Posterior vena cava (tissue), 2 donors: Measurements from ENCODE around the gene FBXO44. TPM values are rescaled to one million over a fixed set of nuclear protein-coding genes. Genes with fewer than 3 reads are reported as not detected.

Experiments used
- DNase-seq: peaks from one replicate; pipeline ENCODE4 v3.0.0-alpha.2; 2020; ENCODE audit warnings: low spot score
- intact Hi-C, 2 donors: fragments of 100-400 bp; cut with DNase I; formaldehyde crosslinking; loops; one replicate each; pipeline versions ENCODE4 v1.14.1 to v1.14.2; 2022 to 2023
- total RNA-seq, 2 donors: library from RNA; stranded (reverse); fragmentation: NEBNext Ultra II Directional; extraction: Animal tissue kit (Norgen Biotek cat#: 25700); gene quantifications; one replicate each; pipeline ENCODE4 v1.2.1, GENCODE V29; 2021
- donor health status: DM: yes; HTN: yes; CAD: no.
- donor health status: DM: yes; HTN: yes; CAD: no.

The FBXO44 gene
- total RNA-seq, 2 donors from 2014 or later = 11.6 to 14.1 TPM

DNA sequence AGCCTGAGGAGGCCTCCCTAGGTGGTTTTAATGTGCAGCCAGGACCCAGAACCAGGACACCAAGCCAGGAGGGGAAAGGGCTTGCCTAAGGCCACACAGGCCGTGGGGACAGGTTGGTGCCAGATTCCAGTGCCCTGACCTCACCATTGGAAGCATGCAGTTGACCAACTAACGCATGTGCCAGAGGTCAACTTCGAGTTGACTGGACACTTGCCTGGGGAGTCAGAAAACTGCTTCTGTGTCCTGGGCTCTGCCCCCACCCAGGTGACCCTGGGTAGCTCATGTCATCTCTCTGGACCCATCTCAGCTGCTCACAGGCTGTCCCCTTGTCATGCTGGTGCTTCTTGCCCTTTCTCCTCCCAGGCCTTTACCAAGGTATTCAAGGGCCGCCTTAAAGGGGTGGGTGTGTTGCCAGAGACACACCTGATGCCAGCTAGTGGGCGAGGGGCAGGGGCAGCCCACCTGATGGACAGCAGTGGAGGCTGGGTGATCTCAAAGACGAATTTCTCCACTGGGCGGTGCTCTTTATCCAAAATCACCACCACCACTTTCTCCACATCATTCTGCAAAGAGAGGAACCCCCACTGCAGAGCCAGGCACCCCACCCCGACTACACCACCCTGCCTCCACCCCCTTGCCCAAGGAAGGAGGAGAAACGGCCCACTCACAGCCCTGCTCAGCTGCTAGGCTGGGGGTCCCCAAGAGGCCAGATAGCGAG is 21.9 kb downstream of the FBXO44 start:
- no peak for DNase-seq
- intact Hi-C loops = no loop called here

DNA sequence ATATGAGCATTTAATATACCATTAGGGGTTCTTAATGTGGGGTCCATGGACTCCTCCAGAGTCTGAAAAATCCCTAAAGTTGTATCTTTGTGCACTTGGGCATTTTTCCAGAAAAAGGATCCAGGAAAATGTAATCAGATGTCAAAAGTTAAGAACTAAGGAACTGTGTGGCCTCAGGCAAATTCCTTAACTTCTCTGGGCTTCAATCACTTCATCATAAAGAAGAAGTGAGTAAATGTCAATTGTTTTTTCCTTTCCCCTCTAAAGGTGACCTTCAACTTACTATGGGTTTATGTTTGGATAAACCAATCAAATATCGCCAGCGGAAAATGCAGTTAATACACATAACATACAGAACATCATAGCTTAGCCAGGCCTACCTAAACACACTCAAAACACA is 23.8 kb downstream of the FBXO44 start:
- no peak for DNase-seq
- intact Hi-C loops = no loop called here

DNA sequence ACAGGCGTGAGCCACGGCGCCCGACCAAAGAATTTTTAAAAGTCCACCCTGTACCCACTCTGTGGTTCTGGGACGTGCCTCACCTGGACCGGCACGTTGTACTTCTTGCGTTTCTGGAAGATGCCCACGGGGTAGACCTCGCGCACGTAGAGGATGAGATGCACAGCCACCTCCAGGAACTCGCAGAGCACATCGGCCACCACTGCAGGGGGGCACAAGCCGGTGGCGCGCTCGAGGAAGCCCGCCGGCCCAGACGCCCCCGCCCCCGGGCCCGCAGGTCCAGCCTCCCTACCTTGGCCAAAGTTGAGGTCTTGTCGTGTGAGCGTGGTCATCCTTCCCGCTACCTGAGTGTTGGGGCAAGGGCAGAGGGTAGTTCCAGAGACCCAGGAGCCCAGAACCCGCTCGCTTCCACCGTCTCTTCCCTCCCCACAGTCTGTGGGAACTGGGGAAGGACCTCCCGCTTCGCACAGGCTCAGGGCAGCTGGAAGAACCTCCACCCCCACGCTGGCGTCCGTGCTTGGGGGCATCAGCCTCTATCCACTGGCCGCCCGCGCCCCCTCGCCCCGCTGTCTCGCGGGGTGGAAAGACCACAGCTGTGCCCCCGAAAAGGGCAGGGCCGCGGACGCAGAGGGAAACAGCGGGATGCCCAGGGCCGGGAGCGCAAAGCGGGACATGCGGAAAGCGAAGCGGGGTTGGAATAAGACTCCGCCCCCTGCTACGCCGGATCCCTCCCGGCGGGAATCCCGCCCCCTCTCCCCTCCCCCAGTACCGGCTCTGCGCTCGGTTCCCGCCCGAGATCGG is 25.8 kb downstream of the FBXO44 start:
- DNase-seq = peak; percentile 85
- intact Hi-C loops = no loop called here

DNA sequence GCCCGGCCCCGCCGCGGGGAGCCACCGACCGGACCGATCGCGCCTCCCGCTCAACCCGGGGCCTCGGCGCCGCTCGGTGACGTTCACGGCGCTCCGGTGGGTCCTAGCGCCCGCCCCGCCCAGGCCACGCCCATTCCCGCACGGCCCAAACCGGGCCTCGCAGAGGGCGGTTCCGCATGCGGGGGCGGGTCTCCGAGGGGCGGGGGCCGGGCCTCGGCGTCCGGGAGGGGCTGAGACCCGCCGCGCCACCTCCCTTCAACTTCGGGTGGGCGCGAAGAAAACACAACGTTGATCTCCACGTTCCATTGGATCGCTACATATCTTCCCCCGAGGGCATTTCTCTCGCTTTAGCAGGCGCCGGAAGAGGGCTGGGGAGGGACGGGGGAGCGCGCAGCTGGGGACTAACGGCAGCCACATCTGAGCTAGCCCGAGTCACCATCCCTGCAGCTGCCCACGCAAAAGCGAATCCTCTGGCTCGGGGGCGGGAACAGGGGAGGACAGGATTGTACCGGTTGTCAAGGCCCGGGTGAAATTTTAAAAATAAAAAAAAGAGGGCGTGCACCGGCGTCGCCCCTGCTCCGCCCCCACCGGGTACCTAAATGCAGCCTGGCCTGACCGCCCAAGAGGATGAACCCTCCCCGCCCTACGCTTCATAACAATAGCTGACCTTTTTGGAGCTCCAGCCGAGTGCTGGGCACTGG is 26.5 kb downstream of the FBXO44 start, which contains the start of gene MAD2L2:
TSS of gene MAD2L2 (minus strand) at position 78 of the 701 bp plus-strand sequence. CDS start 547 bp downstream, outside the sequence.
- intact Hi-C loops = no loop called here

DNA sequence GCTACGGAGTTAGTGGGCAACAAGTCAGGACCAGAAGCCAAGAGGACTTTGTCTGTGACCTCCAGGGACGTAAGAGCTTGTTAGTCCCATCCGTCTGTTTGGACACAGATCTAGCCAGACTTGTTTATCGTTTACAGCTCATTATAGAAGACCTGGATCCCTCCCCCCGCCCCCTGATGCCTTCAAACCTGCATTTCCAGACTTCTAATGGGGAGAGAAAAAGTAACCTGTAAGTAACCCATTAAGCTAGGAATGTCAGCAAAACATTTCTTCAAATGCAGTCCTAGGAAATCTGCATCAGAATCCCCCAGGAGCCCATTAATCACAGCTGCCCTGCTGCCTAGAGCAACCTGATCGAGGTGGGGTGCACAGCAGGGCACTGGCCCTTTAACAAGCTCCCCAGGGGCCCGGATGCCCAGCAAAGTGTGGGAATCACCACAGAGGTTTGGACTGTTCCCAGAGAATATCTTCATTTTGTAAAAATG is 27.7 kb downstream of the FBXO44 start:
- no peak for DNase-seq
- intact Hi-C loops = no loop called here

More for the DNA sequence above, 26.5 kb downstream of the FBXO44 start, which contains the start of gene MAD2L2:
- peak; percentile 97 for DNase-seq

DNA sequence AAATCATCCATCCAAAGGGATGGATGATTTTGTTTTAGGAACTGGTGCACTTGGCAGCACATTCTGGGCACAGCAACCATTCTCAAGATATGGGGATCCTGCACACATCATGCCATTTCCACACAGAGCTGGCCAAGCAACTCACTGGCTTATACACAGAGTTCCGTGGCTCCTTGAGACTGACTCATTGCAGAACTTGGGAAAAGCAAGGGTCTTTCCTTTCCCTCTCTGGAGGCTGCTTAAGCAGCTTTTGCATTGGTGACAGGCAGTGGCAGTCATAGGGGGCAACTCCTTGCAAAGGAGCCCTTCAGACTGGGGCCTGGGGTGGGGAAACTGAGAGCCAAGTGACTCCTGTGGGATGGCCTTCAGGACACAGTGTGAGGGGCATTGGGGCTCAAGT is 28.1 kb downstream of the FBXO44 start:
- no peak for DNase-seq
- intact Hi-C loops = no loop called here

DNA sequence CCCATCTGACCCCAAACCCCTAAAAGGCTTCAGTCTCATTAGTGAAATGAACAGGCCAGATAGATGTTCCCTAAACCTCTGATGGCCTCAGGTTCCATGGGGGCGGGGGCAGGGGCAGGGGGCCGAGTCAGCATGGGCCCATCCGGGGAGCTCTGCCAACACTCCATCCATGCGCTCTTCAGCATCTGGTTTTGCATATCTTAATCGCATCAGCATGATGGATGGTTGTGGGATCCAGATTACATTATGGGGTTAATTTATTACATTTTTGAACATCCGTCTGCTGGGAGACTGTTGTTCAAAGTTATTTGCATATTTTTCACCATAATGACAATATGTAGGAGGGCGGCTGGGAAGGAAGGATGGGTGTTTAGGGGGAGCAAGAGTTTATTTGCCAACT is 29.4 kb downstream of the FBXO44 start:
- intact Hi-C loops = no loop called here
- no peak for DNase-seq

DNA sequence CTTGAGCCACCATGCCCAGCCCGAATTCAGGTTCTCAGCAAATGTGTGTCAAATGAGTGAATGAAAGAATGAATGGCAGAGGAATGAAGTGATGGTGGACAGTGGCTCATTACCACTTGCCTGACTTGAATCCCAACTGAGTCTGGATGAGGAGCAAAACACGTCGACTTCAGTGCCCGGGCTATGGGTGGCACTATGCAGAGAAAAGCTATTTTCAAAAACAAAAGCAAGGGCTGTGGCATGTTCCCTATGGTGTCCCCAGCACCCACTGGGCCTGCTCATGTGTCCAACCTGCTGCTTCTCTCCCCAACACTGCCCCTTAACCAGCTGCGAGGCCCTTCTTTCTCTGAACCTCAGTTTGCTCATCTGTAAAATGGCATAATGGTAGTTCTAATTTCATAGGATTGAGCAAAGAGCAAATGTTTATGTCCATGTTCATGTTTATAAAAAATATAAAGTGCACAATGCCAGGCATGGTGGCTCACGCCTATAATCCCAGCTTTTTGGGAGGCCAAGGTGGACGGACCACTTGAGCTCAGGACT is 30.6 kb downstream of the FBXO44 start:
- no peak for DNase-seq
- intact Hi-C loops = no loop called here

DNA sequence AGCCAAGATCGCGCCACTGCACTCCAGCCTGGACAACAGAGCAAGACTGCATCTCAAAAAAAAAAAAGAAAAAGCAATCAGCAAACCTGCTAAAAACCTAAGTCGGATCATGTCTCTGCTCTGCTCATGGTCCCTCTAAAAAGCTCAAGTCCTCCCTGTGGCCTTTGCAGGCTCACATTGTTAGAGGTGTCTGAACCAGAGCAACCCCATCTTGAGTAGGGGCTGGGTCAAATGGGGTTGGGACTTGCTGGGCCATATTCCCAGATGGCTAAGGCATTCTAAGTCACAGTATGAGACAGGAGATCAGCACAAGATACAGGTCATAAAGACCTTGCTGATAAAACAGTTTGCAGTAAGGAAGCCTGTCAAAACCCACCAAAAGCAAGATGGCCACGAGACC is 33.8 kb downstream of the FBXO44 start:
- no peak for DNase-seq
- intact Hi-C loops = no loop called here

DNA sequence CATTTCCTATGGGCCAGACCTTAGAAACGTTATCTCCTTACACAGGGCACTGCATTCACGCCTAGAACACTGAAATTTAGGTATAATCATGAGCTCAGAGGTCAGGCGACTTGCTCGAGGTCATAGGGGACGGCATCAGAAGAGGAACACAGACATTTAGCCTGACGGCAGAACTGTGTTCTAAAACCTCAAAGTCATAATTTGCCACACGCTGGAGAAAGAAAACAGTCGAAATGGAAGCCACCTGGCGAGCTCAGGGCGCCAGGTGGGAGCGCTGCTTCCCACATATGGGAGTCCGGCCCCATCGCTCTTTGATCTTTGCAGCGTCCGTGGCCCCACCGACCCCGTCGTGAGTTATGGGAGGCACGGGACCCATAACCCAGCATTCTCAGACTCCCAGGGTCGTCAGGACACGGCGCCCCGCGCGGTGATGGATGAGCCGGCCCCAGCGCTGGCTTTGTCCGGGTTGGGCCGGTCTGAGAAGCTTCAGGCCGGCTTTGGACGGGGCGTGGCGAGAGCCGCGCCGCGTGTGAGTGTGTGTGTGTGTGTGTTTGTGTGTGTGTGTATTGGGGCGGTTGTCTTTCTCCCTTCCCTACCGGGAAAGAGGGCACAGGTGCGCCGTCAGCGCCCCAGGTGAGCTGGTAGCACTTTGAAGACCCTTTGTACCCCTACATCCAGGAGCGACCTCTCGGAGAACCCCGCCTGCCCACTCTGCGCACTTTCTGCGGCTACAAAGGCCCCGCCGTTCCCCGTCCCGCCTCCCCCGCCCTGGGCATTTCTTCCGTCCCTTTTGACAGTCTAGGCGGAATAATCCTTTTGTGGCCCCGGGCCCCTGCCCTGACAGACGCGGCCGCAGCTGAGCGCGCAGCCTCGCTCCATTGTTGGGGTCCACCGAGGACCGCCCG is 36.0 kb downstream of the FBXO44 start:
- DNase-seq = no peak
- intact Hi-C loops = no loop called here

DNA sequence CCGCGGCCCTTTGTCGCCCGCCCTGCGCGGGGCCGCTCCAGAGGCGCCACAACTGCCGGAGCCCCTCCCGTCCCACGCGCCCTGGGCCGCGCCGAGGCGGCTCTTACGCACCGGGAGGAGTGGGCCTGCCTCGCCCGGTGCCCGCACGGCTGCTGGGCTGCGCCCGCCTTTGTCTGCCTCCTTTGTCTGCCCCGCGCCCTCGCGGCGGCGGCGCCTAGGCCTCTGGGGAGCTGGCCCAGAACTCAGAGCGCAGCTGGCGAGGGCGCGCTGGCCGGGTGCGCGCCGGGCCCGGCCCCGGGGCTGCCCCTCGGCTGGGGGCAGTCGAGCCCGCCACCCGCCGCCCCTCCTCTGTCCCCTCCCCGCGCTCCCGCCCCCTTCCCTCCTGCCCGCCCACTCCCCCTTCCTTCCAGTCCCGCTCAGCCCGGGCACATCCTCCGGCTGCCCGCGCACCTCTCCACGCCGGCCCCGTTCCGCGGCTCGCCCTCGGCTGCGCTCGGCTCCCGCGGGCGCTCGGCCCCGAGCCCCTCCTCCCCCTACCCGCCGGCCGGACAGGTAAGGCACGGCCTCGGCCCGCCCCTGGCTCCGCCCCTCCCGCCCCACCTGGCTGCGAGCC is 36.7 kb downstream of the FBXO44 start, which contains the start of gene DRAXIN:
TSS of gene DRAXIN (plus strand) at position 409 of the 613 bp plus-strand sequence. CDS start 14,549 bp downstream, outside the sequence.
- DNase-seq = no peak
- intact Hi-C loops = no loop called here

DNA sequence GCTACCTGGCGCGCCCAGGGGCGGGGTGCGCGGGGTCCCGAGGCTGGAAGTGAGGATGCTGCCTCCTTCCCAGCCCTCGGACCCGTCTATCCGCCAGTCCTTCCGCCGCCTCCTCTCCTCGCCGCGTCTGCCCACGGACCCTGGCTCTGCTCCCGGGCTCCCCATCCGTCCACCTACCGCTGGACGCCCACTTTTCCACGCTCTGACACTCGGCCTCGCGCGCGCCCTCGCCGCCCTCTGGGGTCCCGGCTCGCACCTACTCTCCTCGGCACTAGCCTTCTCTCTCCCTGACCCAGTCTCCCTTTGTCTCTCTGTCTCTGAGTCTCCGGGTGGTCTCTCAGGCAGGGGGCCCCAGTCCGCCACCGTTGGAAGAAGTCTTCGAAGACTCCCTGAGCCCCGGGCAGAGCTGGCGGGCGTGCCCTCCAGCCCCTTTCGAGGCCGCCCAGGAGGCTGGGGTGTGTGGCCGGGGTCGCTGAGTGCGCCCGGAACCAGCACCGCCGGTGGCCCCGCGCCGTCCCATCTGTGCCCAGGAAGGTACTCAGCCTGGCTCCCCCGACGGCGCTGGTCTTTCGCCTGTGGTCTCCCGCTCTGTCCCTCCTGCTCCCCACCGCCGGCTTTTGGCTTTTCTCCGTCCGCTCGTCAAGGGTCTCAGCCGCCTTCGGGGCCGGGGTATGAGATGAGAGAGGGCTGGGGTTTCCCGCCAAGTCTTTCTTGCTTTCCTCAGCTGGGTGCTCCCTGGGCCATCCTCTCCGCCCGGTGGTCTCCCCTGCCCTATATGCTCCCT is 37.4 kb downstream of the FBXO44 start:
- DNase-seq = no peak
- intact Hi-C loops = no loop called here

DNA sequence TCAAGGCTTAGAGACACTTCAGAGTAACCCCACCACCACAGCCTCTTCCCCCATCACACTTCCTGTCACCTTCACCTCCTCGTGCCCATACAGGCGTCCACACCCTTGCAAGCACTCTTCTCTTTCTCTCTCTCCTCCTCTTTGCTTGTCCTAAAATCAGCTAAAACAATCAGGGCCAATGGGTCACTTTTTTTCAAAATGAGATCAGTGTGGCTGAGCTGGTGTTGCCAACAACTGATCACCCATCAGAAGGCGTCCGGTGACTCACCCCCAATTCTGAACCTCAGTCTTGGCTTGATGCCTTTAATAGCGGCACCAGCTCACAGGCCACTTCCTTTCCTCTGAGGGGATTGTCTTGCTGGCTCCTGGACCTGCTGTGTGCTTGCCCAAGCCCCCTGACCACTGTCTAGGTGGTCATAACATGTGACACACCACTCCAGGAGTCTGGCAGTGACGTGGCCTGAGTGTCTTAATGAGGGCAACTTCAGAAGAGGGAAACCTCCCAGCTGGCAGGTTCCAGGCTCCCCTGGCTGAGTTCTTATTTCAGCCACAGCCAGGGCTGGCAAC is 38.4 kb downstream of the FBXO44 start:
- intact Hi-C loops = no loop called here
- DNase-seq = no peak

DNA sequence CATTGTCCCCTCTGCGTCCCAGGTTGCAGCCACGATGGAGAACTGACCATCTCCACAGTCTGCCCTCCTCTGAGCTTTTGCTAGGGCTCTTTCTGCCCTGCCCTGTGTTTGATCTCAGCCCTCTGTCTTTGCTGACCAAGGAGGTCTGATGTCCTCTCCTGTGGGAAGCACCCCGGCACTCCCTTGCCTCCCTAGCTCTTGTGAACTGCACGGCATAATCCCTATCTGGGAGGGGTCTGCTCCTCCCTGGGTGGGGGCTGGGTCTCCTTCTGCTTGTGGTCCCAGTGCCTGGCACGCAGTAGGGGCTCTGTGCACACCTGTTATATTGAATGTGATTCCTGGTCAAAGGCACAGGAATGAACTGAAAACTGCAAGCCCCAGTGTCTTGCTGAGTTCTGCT is 39.2 kb downstream of the FBXO44 start:
- no peak for DNase-seq
- intact Hi-C loops = no loop called here

DNA sequence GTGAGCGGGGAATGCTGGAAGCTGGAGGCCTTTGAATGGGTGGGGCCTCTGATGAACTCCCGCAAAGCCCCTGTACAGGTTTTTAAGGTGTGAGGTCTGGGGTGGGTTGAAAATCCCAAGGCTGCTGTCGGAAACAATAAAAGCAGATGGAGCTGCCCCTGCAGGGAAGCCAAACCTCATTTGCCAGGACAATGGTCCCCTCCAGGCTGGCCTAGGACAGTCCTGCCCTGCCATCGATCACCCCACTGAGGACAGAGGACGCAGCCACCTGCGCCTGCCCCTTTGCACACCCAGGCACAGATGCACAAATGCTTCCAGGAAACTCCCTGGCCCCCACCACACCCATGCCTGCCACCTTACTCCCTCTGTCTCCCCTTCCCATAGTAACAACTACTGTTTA is 41.2 kb downstream of the FBXO44 start:
- no peak for DNase-seq
- intact Hi-C loops = no loop called here

DNA sequence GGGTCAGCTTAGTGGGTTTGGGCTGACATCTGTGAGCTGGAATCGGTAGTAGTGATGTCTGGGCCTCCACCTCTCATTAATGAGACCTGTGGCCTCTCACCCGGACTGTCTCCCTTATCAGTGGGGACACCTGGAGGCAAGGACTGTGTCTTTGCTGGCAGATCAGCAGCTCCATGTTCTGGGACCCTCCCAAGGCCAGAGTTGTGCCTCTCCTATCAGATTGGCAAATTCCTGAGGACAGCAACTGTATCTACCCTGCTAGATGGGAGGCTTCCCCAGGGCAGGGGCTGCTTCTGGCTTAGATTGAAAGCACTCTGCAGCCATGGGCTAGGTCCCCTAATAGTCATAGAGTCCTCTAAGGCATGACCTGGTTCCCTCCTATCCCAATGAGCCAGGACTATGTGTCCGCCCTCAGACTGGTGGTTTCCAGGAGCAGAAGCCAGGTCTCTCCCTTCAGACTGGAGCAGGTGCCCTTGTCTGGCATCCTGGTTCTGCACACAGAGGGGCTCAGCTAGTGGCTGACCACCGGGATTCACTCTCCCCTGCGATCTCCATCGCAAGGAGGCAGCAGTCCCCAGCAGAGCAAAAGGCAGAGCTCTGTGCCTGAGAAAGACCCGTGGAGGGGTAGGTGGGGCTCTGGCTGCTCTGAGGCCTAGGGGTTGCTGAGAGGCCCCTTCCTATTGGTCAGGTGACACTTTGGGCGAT is 42.7 kb downstream of the FBXO44 start:
- no peak for DNase-seq
- intact Hi-C loops = no loop called here

DNA sequence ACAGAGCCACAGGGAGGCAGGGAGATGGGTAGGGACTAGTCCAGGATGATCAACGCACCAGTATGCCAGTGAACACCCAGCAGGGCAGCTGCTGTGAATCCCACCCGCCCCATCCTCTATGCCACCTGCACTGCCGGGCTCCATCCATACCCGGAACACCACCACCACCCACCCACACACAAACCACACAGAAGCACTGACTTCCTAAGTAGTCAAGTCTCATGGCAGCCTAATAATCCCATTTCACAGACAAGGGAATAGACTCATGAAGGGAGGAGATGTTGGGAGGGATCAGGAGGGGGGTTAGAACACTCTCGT is 43.2 kb downstream of the FBXO44 start:
- no peak for DNase-seq
- intact Hi-C loops = no loop called here
